Measurements from ENCODE around the gene PRKAA1. TPM values are rescaled to one million over a fixed set of nuclear protein-coding genes. Genes with fewer than 3 reads are reported as not detected.
"Not testable (repeated sequence)": the region's sequence is repeated elsewhere in the genome, so short reads cannot be mapped to it uniquely, and the experiment has no call there.

PRKAA1 gene
- total and polyA plus RNA-seq, 4 donors, result 20.5 to 104 (median 76.2) TPM

DNA sequence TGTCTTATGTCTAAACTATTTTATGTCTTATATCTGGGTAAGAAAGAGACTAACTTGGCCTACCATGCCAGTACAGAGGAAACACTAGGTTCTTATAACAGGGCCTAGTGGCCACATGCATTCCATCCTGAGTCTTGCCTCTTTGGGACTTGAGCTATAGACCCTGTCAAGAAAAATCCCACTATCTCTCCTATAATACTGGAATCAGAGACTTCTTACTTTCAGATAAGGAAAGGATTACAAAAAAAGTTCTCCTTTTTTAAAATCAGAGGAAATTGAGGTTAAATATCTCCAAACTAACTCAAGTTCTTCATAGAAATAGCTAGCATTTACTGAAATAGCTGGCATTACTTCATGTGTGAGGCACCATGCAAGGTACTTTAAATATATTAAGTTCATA, 84.2 kb downstream of the PRKAA1 start:
- Histone ChIP-seq H3K4me1 (ENCODE audit: control insufficient read depth in 1 of 2, insufficient read depth in 2 of 2, low read length in 2 of 2) (no peaks in the 10 kb centered on the region), H3K27me3 (ENCODE audit: control insufficient read depth in 1 of 2, insufficient read depth in 2 of 2, low read length in 1 of 2) (no peaks in the 10 kb centered on the region), H3K36me3 (ENCODE audit: control insufficient read depth in 1 of 2, insufficient read depth in 2 of 2, low read length in 1 of 2) (no peaks in the 10 kb centered on the region), H3K27ac (ENCODE audit: low read depth in 1 of 2, low read length in 2 of 2) (no peak overlapping the region), H3K9me3 (ENCODE audit: control insufficient read depth, low read length) (peaks cover 1% of the 10 kb centered on the region), H3K4me3 (ENCODE audit: low read length in 2 of 2) (no peak overlapping the region)
- no peak for ATAC-seq (ENCODE audit: low FRiP score)
- intact Hi-C loops (cut with DNase I), result no loop called here
- DNase-seq, result no peak

DNA sequence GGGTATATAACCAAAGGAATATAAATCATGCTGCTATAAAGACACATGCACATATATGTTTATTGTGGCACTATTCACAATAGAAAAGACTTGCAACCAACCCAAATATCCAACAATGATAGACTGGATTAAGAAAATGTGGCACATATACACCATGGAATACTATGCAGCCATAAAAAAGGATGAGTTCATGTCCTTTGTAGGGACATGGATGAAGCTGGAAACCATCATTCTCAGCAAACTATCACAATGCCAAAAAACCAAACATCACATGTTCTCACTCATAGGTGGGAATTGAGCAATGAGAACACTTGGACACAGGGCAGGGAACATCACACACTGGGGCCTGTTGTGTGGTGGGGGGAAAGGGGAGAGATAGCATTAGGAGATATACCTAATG, 87.6 kb downstream of the PRKAA1 start:
- H3K27me3 ChIP-seq (ENCODE audit: control insufficient read depth in 1 of 2, insufficient read depth in 2 of 2, low read length in 1 of 2); H3K36me3 ChIP-seq (ENCODE audit: control insufficient read depth in 1 of 2, insufficient read depth in 2 of 2, low read length in 1 of 2); H3K4me1 ChIP-seq (ENCODE audit: control insufficient read depth in 1 of 2, insufficient read depth in 2 of 2, low read length in 2 of 2); H3K27ac ChIP-seq (ENCODE audit: low read depth in 1 of 2, low read length in 2 of 2); H3K9me3 ChIP-seq (ENCODE audit: control insufficient read depth, low read length); intact Hi-C loops (cut with DNase I); DNase-seq; ATAC-seq (ENCODE audit: low FRiP score); H3K4me3 ChIP-seq (ENCODE audit: low read length in 2 of 2): not testable (repeated sequence)

Other genes with a start within 250 kb of the PRKAA1 start
- gene PTGER4, start 118.5 kb downstream of the PRKAA1 start, total RNA-seq, result 10 to 100 TPM in 1 of 2 donors, 1 to 10 TPM in 1; 10.0 to 18.2 TPM
- 1 to 10 TPM; 5.2 to 7.4 TPM for gene PTGER4, start 118.5 kb downstream of the PRKAA1 start, polyA plus RNA-seq
- 10 to 100 TPM; 18.7 to 19.4 TPM for gene TTC33, start 42.4 kb downstream of the PRKAA1 start, total RNA-seq
- 10 to 100 TPM; 11.9 to 13.0 TPM for gene TTC33, start 42.4 kb downstream of the PRKAA1 start, polyA plus RNA-seq
- 100 to 1,000 TPM; 772 to 916 TPM for gene RPL37, start 36.8 kb upstream of the PRKAA1 start, total RNA-seq
- gene RPL37, start 36.8 kb upstream of the PRKAA1 start, polyA plus RNA-seq, result 1,000 to 10,000 TPM; 1,304 to 1,463 TPM
- 10 to 100 TPM; 10.4 to 19.8 TPM for gene CARD6, start 43.0 kb upstream of the PRKAA1 start, total RNA-seq
- 1 to 10 TPM; 4.6 to 4.8 TPM for gene CARD6, start 43.0 kb upstream of the PRKAA1 start, polyA plus RNA-seq
- gene C7, start 111.1 kb upstream of the PRKAA1 start, total RNA-seq, result 100 to 1,000 TPM; 327 to 412 TPM
- gene C7, start 111.1 kb upstream of the PRKAA1 start, polyA plus RNA-seq, result 10 to 100 TPM; 16.0 to 27.2 TPM